Neural progenitor cell (in vitro differentiated cells): Measurements from ENCODE around the gene ADGRD1. TPM values are rescaled to one million over a fixed set of nuclear protein-coding genes. Genes with fewer than 3 reads are reported as not detected.
"Not testable (repeated sequence)": the region's sequence is repeated elsewhere in the genome, so short reads cannot be mapped to it uniquely, and the experiment has no call there.

Experiments used
- DNase-seq: peaks from one replicate; pipeline ENCODE4 v3.0.0-alpha.2; 2016; ENCODE audit warnings: low spot score
- H2AFZ ChIP-seq: fragments of 200-600 bp; sonication (generic); replicated peaks from 2 replicates; pipeline ENCODE4 v1.6.1; 2016; ENCODE audit warnings: antibody characterized with exemption
- H3F3A ChIP-seq: fragments of 200-600 bp; sonication (generic); 2 replicates; pipeline ENCODE4 v1.6.1; 2016; ENCODE audit warnings: antibody characterized with exemption, low read depth
- H3K27ac ChIP-seq: fragments of 200-600 bp; sonication (generic); 2 replicates; pipeline ENCODE4 v1.5.1; 2016; ENCODE audit warnings: mild to moderate bottlenecking
- H3K27me3 ChIP-seq: fragments of 200-600 bp; sonication (generic); 2 replicates; pipeline ENCODE4 v1.6.1; 2016; ENCODE audit warnings: mild to moderate bottlenecking, moderate library complexity
- H3K36me3 ChIP-seq: fragments of 200-600 bp; sonication (generic); 2 replicates; pipeline ENCODE4 v1.5.1; 2016
- H3K4me1 ChIP-seq: fragments of 200-600 bp; sonication (generic); 2 replicates; pipeline ENCODE4 v1.6.1; 2016; ENCODE audit warnings: mixed run types
- H3K4me2 ChIP-seq: fragments of 200-600 bp; sonication (generic); 2 replicates; pipeline ENCODE4 v1.6.1; 2016
- H3K4me3 ChIP-seq: fragments of 200-600 bp; sonication (generic); 2 replicates; pipeline ENCODE4 v1.5.1; 2016
- H3K79me2 ChIP-seq: fragments of 200-600 bp; sonication (generic); 2 replicates; pipeline ENCODE4 v1.6.1; 2016; ENCODE audit warnings: low read depth
- H3K9ac ChIP-seq: fragments of 200-600 bp; sonication (generic); 2 replicates; pipeline ENCODE4 v1.6.1; 2016
- H3K9me3 ChIP-seq: fragments of 200-600 bp; sonication (generic); 2 replicates; pipeline ENCODE4 v1.5.1; 2016; ENCODE audit warnings: low read depth
- H4K20me1 ChIP-seq: fragments of 200-600 bp; sonication (generic); 2 replicates; pipeline ENCODE4 v1.6.1; 2016; ENCODE audit warnings: low read depth
- H3K27ac Mint-ChIP-seq: 3 replicates; pipeline ENCODE4 v1.8.0; 2021; ENCODE audit warnings: mixed read lengths
- H3K27me3 Mint-ChIP-seq: 2 replicates; pipeline ENCODE4 v1.8.0; 2022; ENCODE audit warnings: low read depth, mild to moderate bottlenecking, inconsistent platforms, moderate library complexity, mixed read lengths; ENCODE audit not compliant: insufficient read depth
- H3K36me3 Mint-ChIP-seq: 3 replicates; pipeline ENCODE4 v1.8.0; 2021; ENCODE audit warnings: mixed read lengths
- H3K4me1 Mint-ChIP-seq: 3 replicates; pipeline ENCODE4 v1.8.0; 2021; ENCODE audit warnings: mixed read lengths
- H3K4me3 Mint-ChIP-seq: 3 replicates; pipeline ENCODE4 v1.8.0; 2021; ENCODE audit warnings: mild to moderate bottlenecking, moderate library complexity, mixed read lengths
- H3K9me3 Mint-ChIP-seq: 3 replicates; pipeline ENCODE4 v1.8.0; 2020; ENCODE audit warnings: mixed read lengths
- EZH2 ChIP-seq: fragments of 200-600 bp; sonication (generic); IDR thresholded peaks from 2 replicates; pipeline ENCODE4 v1.6.1; 2017; ENCODE audit warnings: antibody characterized with exemption, mild to moderate bottlenecking, moderate library complexity
- EZH2phosphoT487 ChIP-seq: fragments of 200-600 bp; sonication (generic); IDR thresholded peaks from 2 replicates; pipeline ENCODE4 v1.6.1; 2017; ENCODE audit warnings: antibody characterized with exemption
- total RNA-seq: library from RNA; depleted of rRNA; stranded (reverse); fragments of >200 nt; gene quantifications from 2 replicates; pipeline ENCODE4 v1.2.3, GENCODE V29; 2015; ENCODE audit warnings: low replicate concordance
- TF ChIP-seq, protein P1 (sequence below): fragments of 200-600 bp; sonication (generic); IDR thresholded peaks from 2 replicates; pipeline ENCODE4 v1.5.1; 2017; ENCODE audit warnings: antibody characterized with exemption, mild to moderate bottlenecking

ADGRD1 gene
- total RNA-seq, 1 donor from 2014 or later, result not detected

DNA sequence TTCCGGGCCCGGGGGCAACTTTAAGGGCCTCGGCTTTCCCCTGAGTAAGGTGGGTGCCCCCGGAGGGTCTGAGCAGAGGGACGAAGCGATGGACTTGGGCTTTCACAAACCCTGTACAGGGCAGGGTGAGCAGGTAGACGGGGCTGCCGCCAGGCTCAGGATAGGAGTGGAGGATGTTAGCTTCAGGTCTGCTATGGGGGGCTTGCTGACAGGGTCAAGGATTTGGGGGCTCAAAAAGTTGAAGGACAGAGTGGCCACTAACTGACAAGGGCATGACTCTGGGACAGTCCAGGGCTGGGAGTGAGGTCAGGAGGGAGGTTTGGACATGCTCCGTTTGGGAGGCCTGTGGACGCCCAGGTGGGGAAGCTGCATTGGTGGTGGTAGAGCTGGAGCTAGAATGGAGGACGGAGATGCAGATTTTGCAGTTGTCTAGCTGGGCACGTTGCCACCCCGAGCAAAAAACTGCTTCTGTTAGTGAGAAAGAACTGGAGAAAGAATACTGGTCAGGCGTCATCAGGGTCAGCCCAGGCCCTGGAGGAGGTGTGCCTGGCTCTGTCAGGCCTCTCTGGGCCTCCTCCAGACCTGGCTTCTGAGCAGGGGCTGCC lies 113.3 kb downstream of the ADGRD1 start:
- Histone ChIP-seq H3K27me3 (no peaks in the 10 kb centered on the region), H3K4me1 (no peaks in the 10 kb centered on the region), H3K36me3 (no peaks in the 10 kb centered on the region), H3K9ac (no peak overlapping the region), H3K4me3 (no peak overlapping the region), H2AFZ (no peak overlapping the region), H4K20me1 (no peaks in the 10 kb centered on the region), H3K4me2 (no peak overlapping the region), H3K9me3 (no peaks in the 10 kb centered on the region), H3K79me2 (no peaks in the 10 kb centered on the region), H3K27ac (no peak overlapping the region), H3F3A (no peaks in the 10 kb centered on the region)
- Mint-ChIP-seq H3K27me3 (peaks cover 14% of the 10 kb centered on the region), H3K4me3 (no peak overlapping the region), H3K4me1 (peaks cover 3% of the 10 kb centered on the region), H3K9me3 (no peaks in the 10 kb centered on the region), H3K27ac (peak overlapping the region; percentile 96), H3K36me3 (no peaks in the 10 kb centered on the region)
- TF ChIP-seq, protein P1, sequence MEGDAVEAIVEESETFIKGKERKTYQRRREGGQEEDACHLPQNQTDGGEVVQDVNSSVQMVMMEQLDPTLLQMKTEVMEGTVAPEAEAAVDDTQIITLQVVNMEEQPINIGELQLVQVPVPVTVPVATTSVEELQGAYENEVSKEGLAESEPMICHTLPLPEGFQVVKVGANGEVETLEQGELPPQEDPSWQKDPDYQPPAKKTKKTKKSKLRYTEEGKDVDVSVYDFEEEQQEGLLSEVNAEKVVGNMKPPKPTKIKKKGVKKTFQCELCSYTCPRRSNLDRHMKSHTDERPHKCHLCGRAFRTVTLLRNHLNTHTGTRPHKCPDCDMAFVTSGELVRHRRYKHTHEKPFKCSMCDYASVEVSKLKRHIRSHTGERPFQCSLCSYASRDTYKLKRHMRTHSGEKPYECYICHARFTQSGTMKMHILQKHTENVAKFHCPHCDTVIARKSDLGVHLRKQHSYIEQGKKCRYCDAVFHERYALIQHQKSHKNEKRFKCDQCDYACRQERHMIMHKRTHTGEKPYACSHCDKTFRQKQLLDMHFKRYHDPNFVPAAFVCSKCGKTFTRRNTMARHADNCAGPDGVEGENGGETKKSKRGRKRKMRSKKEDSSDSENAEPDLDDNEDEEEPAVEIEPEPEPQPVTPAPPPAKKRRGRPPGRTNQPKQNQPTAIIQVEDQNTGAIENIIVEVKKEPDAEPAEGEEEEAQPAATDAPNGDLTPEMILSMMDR, result no peak
- TF ChIP-seq EZH2phosphoT487, result no peak
- no peak for TF ChIP-seq EZH2
- DNase-seq, result no peak

GRCh38 chr12:131067981-131068851 lies 114.5 kb downstream of the ADGRD1 start:
- H3K27me3 Mint-ChIP-seq, result peaks cover 14% of the 10 kb centered on the region
- no peaks in the 10 kb centered on the region for H3K36me3 Mint-ChIP-seq
- TF ChIP-seq EZH2 (no peak), EZH2phosphoT487 (no peak)
- TF ChIP-seq, protein P1, result no peak
- H3K27ac Mint-ChIP-seq, result no peak overlapping the region
- H4K20me1 ChIP-seq, result no peaks in the 10 kb centered on the region
- no peaks in the 10 kb centered on the region for H3K36me3 ChIP-seq
- H3K79me2 ChIP-seq, result no peaks in the 10 kb centered on the region
- H3K27ac ChIP-seq, result no peak overlapping the region
- no peak overlapping the region for H3K9ac ChIP-seq
- no peaks in the 10 kb centered on the region for H3F3A ChIP-seq
- no peaks in the 10 kb centered on the region for H3K4me1 ChIP-seq
- no peak for DNase-seq
- no peak overlapping the region for H3K4me2 ChIP-seq
- H3K27me3 ChIP-seq, result no peaks in the 10 kb centered on the region
- H3K9me3 Mint-ChIP-seq, result no peaks in the 10 kb centered on the region
- no peak overlapping the region for H3K4me3 ChIP-seq
- no peak overlapping the region for H3K4me3 Mint-ChIP-seq
- no peaks in the 10 kb centered on the region for H3K9me3 ChIP-seq
- H2AFZ ChIP-seq, result no peak overlapping the region
- peaks cover 3% of the 10 kb centered on the region for H3K4me1 Mint-ChIP-seq

DNA sequence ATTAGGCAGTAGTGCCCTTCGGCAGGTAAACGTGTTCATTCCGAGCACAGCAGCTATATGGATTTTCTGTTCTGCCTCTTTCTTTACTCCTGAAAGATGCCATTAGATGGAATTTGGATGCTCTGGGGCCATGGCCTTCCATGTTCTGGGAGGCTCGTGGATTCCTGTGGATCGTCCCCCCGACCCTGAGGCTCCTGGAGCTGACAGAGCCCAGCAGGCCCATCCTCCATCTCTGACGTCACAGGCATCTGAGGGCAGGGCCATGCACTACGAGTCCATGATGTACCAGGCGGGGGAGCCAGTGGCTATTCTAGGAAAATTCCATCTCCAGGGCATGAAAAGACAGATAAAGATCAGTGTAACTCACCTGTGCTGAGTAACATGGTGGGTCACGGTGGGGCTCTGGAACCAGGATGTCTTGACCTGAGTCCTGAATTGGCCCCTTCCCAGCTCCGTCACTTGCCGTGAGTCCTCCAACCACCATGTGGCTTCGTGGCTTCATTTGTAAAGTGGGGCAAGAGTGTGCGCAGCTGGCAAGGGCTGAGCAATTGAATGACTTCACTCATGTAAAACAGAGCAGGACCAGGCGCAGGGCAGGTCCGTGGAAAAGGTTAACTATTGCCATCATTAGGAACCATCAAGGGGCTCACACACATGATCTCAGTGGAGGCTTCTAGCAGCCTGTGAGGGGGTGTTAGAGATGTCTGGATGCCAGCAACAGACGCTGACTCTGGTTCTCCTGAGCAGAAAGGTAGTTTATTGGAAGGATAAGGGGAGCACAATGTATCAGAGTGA lies 115.4 kb downstream of the ADGRD1 start:
- H3K27ac Mint-ChIP-seq, H3K9me3 Mint-ChIP-seq: not testable (repeated sequence)
- DNase-seq, result peak; percentile 31

DNA sequence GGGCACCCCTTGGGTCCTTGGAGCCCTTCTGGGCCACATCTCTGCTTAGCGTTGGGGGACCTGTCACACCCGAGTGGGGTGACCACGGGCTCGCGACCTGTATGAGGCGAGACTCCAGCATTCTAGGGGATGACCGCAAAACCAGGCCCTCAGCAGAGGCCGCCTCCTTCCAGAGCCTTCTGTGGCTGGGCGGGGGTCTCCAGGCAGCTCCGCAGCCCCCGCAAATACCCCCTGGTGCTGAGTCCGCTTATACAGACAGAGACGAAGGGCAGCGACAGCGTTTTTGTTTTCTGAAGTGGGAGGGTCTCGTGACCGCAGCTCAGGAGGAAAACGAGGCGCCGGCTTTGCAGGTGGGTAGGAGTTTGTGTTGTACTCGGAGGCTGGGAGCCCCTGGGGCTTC lies 116.4 kb downstream of the ADGRD1 start:
- not testable (repeated sequence) for H3K36me3 ChIP-seq, H3K4me2 ChIP-seq, H3K4me1 Mint-ChIP-seq, H3K4me1 ChIP-seq, H3K4me3 ChIP-seq, H3K9me3 ChIP-seq, H3K27me3 ChIP-seq, H2AFZ ChIP-seq, H3K27ac Mint-ChIP-seq, DNase-seq, H3K9ac ChIP-seq, H3K9me3 Mint-ChIP-seq, H3K79me2 ChIP-seq, H3K27ac ChIP-seq, H3F3A ChIP-seq, H3K4me3 Mint-ChIP-seq, H4K20me1 ChIP-seq, H3K36me3 Mint-ChIP-seq
- H3K27me3 Mint-ChIP-seq, result peaks cover 12% of the 10 kb centered on the region

More for the DNA sequence above, 115.4 kb downstream of the ADGRD1 start:
- H3K36me3 Mint-ChIP-seq, H3K9ac ChIP-seq, H3F3A ChIP-seq, H3K4me1 ChIP-seq, H3K4me2 ChIP-seq, H3K4me3 Mint-ChIP-seq, H3K27me3 ChIP-seq, H3K36me3 ChIP-seq, H3K79me2 ChIP-seq, H3K4me3 ChIP-seq, H3K9me3 ChIP-seq, H3K4me1 Mint-ChIP-seq, H4K20me1 ChIP-seq, H2AFZ ChIP-seq, H3K27ac ChIP-seq: not testable (repeated sequence)
- H3K27me3 Mint-ChIP-seq, result peaks cover 14% of the 10 kb centered on the region
- TF ChIP-seq, protein P1, result peak; percentile 32

DNA sequence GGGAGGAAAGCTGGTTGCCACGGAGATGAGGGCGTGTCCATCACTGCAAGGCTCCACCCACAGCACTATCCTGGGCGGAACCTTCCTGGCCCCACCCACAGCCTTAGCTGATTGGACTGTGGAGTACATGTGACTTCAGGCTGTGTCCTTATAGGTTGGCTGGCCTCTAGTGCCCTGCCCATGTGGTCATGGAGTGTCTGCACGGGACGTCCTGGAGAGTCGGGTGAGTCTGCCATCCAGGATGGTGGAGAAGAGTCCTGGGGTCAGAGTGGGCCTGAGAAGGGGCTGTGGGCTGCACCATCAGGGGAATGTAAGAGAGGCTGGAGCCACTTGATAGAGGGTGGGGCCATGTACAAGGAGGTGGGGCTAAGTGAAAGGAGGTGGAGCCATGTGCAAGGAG lies 117.0 kb downstream of the ADGRD1 start:
- H3K4me1 Mint-ChIP-seq, H3K27me3 ChIP-seq, H3K27ac Mint-ChIP-seq, H3K4me1 ChIP-seq, H4K20me1 ChIP-seq, DNase-seq, H3K4me3 ChIP-seq, H3K9me3 ChIP-seq, H3K79me2 ChIP-seq, H3K36me3 ChIP-seq, H3K27ac ChIP-seq, H3F3A ChIP-seq, H3K4me3 Mint-ChIP-seq, H3K9ac ChIP-seq, H3K36me3 Mint-ChIP-seq, H2AFZ ChIP-seq, H3K4me2 ChIP-seq, H3K9me3 Mint-ChIP-seq: not testable (repeated sequence)
- peaks cover 12% of the 10 kb centered on the region for H3K27me3 Mint-ChIP-seq
